ENCODE results near the gene OR2B6.
"Not testable (repeated sequence)": the region's sequence is repeated elsewhere in the genome, so short reads cannot be mapped to it uniquely, and the experiment has no call there.

OR2B6 gene

DNA sequence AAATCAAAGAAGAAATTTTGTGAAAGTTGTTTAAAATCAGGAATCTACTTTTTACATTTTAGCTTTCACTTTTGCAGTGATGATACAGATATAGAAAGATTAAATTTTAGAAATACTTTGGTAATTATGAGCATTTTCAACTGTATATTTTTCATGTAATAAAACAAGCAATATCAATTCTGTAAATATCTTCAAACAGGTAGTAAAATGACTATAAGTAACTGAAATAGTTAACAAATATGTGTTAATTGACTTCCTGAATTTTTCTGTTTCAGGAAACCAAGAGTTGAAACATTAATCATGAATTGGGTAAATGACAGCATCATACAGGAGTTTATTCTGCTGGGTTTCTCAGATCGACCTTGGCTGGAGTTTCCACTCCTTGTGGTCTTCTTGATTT is at the start of gene OR2B6:
Gene OR2B6, plus strand, starts transcription at position 301 of the 400 bp plus-strand sequence. Its CDS starts 0 bp downstream, at position 301.
- H3K27me3 ChIP-seq (ENCODE audit: control insufficient read depth, insufficient read depth, low read length): no peaks in the 10 kb centered on the region
- no peaks in the 10 kb centered on the region for H3K79me2 ChIP-seq
- no peaks in the 10 kb centered on the region for H3K36me3 ChIP-seq (ENCODE audit: control insufficient read depth, insufficient read depth, low read length)
- no peak within 1 kb of the TSS for H3K9ac ChIP-seq
- TF ChIP-seq, protein P1, sequence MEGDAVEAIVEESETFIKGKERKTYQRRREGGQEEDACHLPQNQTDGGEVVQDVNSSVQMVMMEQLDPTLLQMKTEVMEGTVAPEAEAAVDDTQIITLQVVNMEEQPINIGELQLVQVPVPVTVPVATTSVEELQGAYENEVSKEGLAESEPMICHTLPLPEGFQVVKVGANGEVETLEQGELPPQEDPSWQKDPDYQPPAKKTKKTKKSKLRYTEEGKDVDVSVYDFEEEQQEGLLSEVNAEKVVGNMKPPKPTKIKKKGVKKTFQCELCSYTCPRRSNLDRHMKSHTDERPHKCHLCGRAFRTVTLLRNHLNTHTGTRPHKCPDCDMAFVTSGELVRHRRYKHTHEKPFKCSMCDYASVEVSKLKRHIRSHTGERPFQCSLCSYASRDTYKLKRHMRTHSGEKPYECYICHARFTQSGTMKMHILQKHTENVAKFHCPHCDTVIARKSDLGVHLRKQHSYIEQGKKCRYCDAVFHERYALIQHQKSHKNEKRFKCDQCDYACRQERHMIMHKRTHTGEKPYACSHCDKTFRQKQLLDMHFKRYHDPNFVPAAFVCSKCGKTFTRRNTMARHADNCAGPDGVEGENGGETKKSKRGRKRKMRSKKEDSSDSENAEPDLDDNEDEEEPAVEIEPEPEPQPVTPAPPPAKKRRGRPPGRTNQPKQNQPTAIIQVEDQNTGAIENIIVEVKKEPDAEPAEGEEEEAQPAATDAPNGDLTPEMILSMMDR (IDR thresholded peaks at IDR 0.05): no peak
- H3K4me3 ChIP-seq (ENCODE audit: low read depth, low read length): no peak within 1 kb of the TSS
- no peak within 1 kb of the TSS for H2AFZ ChIP-seq
- H3K4me2 ChIP-seq (ENCODE audit: low read length): no peak within 1 kb of the TSS
- H3K9me3 ChIP-seq (ENCODE audit: control insufficient read depth, low read length): no peaks in the 10 kb centered on the region
- H3K4me1 ChIP-seq: no peaks in the 10 kb centered on the region
- no peak within 1 kb of the TSS for H3K27ac ChIP-seq

DNA sequence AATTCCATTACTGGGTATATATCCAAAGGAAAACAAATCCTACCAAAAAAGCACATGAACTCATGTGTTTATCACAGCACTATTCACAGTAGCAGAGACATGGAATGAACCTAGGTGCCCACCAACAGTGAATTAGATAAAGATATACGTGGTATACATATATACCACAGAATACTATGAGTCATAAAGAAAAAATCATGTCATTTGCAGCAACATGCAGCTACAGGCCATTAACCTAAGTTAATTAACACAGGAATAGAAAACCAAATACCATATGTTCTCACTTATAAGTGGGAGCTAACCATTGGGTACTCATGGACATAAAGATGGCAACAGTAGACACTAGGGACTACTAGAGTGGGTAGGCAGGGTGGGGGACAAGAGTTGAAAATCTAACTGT is 49.0 kb upstream of the OR2B6 start:
- no peak overlapping the region for H3K9ac ChIP-seq

DNA sequence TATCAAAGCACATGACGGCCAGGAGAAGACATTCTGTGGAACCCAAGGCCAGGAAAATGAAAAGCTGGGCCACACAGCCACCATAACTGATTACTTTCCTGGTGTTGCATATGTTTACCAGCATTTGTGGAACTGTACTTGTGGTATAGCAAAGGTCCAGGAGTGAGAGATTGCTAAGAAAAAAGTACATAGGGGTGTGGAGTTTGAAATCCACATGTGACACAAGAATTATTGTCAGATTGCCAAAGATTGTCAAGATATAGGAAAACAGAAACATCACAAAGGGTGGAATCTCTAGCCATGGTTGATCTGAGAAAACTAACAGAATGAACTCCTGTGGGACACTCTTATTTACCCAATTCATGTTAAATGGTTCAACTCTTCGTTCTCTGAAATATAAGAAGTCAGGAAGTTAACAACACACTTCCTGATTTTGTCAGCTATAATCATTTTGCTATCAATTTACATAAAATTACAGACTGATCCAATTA is 45.0 kb upstream of the OR2B6 start, which contains the start of gene OR2B2:
Gene OR2B2, minus strand, starts transcription at position 441 of the 491 bp plus-strand sequence. Its CDS starts 77 bp downstream, at position 364.
- H3K27me3 ChIP-seq (ENCODE audit: control insufficient read depth, insufficient read depth, low read length): no peaks in the 10 kb centered on the region
- H3K4me3 ChIP-seq (ENCODE audit: low read depth, low read length): no peak within 1 kb of the TSS
- TF ChIP-seq, protein P1 (IDR thresholded peaks at IDR 0.05): no peak
- H3K4me2 ChIP-seq (ENCODE audit: low read length): no peak within 1 kb of the TSS
- H3K27ac ChIP-seq: no peak within 1 kb of the TSS
- no peaks in the 10 kb centered on the region for H3K9me3 ChIP-seq (ENCODE audit: control insufficient read depth, low read length)
- no peaks in the 10 kb centered on the region for H3K79me2 ChIP-seq
- no peak within 1 kb of the TSS for H2AFZ ChIP-seq
- no peak within 1 kb of the TSS for H3K9ac ChIP-seq
- no peaks in the 10 kb centered on the region for H3K36me3 ChIP-seq (ENCODE audit: control insufficient read depth, insufficient read depth, low read length)
- no peaks in the 10 kb centered on the region for H3K4me1 ChIP-seq

More for the DNA sequence above, 49.0 kb upstream of the OR2B6 start:
- H3K27ac ChIP-seq: no peak overlapping the region
- no peaks in the 10 kb centered on the region for H3K9me3 ChIP-seq (ENCODE audit: control insufficient read depth, low read length)
- no peaks in the 10 kb centered on the region for H3K4me1 ChIP-seq
- TF ChIP-seq, protein P1 (IDR thresholded peaks at IDR 0.05): no peak
- no peak overlapping the region for H2AFZ ChIP-seq
- no peak overlapping the region for H3K4me3 ChIP-seq (ENCODE audit: low read depth, low read length)
- H3K27me3 ChIP-seq (ENCODE audit: control insufficient read depth, insufficient read depth, low read length): no peaks in the 10 kb centered on the region
- H3K36me3 ChIP-seq (ENCODE audit: control insufficient read depth, insufficient read depth, low read length): no peaks in the 10 kb centered on the region
- H3K79me2 ChIP-seq: no peaks in the 10 kb centered on the region
- no peak overlapping the region for H3K4me2 ChIP-seq (ENCODE audit: low read length)

DNA sequence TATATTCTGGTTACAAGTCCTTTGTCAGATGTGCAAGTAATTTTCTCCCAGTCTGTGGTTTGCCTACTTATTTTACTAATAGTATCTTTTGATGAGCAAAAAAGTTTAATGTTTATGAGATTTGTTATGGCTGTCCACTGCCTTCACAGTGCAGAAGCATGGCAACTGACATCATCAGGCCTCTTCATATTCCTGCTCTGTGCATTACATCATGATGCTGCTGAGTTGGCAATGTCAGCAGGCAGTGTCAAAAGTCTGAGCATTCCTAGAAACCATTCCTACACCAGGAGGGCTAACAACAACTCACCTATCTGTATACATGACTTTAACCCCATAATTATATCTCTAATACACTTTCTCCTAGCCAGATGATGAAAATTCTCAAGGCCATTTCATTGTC is 34.1 kb upstream of the OR2B6 start:
- no peak overlapping the region for H3K27ac ChIP-seq
- TF ChIP-seq, protein P1 (IDR thresholded peaks at IDR 0.05): no peak
- H3K9me3 ChIP-seq (ENCODE audit: control insufficient read depth, low read length): no peaks in the 10 kb centered on the region
- H3K36me3 ChIP-seq (ENCODE audit: control insufficient read depth, insufficient read depth, low read length): no peaks in the 10 kb centered on the region
- no peak overlapping the region for H3K9ac ChIP-seq
- H2AFZ ChIP-seq: no peak overlapping the region
- no peak overlapping the region for H3K4me2 ChIP-seq (ENCODE audit: low read length)
- no peaks in the 10 kb centered on the region for H3K27me3 ChIP-seq (ENCODE audit: control insufficient read depth, insufficient read depth, low read length)
- no peak overlapping the region for H3K4me3 ChIP-seq (ENCODE audit: low read depth, low read length)
- H3K4me1 ChIP-seq: no peaks in the 10 kb centered on the region
- H3K79me2 ChIP-seq: no peaks in the 10 kb centered on the region

DNA sequence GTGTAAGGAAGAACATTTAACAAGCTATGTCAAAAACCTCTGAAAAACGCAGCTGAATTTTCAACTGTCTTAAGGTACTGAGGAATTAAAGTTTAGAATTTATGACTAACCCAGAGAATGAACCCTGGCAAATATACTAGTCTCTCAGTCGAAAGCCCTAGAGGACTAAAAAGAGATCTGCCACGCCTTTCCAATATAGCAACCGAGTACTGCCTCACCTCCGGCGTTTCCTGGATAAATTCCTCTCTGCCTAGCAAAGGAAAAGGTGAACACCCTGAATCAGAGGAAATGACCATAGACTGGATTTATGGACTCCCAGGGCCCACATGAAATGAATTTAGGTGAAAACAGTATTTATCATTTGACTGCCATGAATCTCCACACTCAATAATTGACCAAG is 32.9 kb upstream of the OR2B6 start:
- H3K4me3 ChIP-seq (ENCODE audit: low read depth, low read length): no peak overlapping the region
- no peaks in the 10 kb centered on the region for H3K4me1 ChIP-seq
- H3K9ac ChIP-seq: no peak overlapping the region
- H3K27me3 ChIP-seq (ENCODE audit: control insufficient read depth, insufficient read depth, low read length): no peaks in the 10 kb centered on the region
- TF ChIP-seq, protein P1 (IDR thresholded peaks at IDR 0.05): no peak
- H3K9me3 ChIP-seq (ENCODE audit: control insufficient read depth, low read length): no peaks in the 10 kb centered on the region
- H3K79me2 ChIP-seq: no peaks in the 10 kb centered on the region
- no peaks in the 10 kb centered on the region for H3K36me3 ChIP-seq (ENCODE audit: control insufficient read depth, insufficient read depth, low read length)
- H3K27ac ChIP-seq: no peak overlapping the region
- H2AFZ ChIP-seq: no peak overlapping the region
- no peak overlapping the region for H3K4me2 ChIP-seq (ENCODE audit: low read length)

DNA sequence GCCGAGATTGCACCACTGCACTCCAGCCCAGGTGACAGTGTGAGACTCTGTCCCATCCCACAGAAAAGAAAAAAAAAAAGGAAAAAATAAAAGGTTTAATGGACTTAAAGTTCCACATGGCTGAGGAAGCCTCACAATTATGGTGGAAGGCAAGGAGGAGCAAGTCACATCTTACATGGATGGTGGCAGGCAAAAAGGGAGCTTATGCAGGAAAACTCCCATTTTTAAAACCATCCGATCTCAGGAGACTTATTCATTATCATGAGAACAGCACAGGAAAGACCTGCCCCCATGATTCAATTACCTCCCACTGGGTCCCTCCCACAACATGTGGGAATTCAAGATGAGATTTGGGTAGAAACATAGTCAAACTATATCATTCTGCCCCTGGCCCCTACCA is 29.0 kb upstream of the OR2B6 start:
- H3K9ac ChIP-seq; H3K79me2 ChIP-seq; H3K9me3 ChIP-seq (ENCODE audit: control insufficient read depth, low read length); H3K36me3 ChIP-seq (ENCODE audit: control insufficient read depth, insufficient read depth, low read length); H3K4me1 ChIP-seq; H2AFZ ChIP-seq; H3K27ac ChIP-seq; H3K4me3 ChIP-seq (ENCODE audit: low read depth, low read length); H3K27me3 ChIP-seq (ENCODE audit: control insufficient read depth, insufficient read depth, low read length); H3K4me2 ChIP-seq (ENCODE audit: low read length): not testable (repeated sequence)

DNA sequence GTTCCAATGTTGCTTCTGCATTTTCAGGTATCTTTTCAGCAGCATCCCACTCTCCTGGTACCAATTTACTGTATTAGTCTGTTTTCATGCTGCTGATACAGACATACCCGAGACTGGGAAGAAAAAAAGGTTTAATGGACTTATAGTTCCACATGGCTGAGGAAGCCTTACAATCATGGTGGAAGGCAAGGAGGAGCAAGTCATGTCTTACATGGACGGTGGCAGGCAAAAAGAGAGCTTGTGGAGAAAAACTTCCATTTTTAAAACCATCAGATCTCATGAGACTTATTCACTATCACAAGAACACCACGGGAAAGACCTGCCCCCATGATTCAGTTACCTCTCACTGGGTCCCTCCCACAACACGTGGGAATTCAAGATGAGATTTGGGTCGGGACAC is 27.1 kb upstream of the OR2B6 start:
- not testable (repeated sequence) for H3K9me3 ChIP-seq (ENCODE audit: control insufficient read depth, low read length); H3K4me1 ChIP-seq; H3K9ac ChIP-seq; H3K27ac ChIP-seq; H3K79me2 ChIP-seq; H3K36me3 ChIP-seq (ENCODE audit: control insufficient read depth, insufficient read depth, low read length); H2AFZ ChIP-seq; H3K4me3 ChIP-seq (ENCODE audit: low read depth, low read length); H3K4me2 ChIP-seq (ENCODE audit: low read length); H3K27me3 ChIP-seq (ENCODE audit: control insufficient read depth, insufficient read depth, low read length)
